GM23338 (cell line): ENCODE results near the gene RHEX. TPM values are rescaled to one million over a fixed set of nuclear protein-coding genes. Genes with fewer than 3 reads are reported as not detected.

Experiments
- ATAC-seq: fragments of 200-7000 bp; cut with Tn5 transposase; 3 replicates; pipeline ENCODE4 v1.9.1; 2020
- DNase-seq: peaks from one replicate; pipeline ENCODE4 v3.0.0-alpha.2; 2015; ENCODE audit warnings: low spot score
- H2AFZ ChIP-seq: fragments of 200-600 bp; sonication (generic); 2 replicates; pipeline ENCODE4 v1.8.0; 2016; ENCODE audit warnings: antibody characterized with exemption, mild to moderate bottlenecking, moderate library complexity
- H3F3A ChIP-seq: fragments of 200-600 bp; sonication (generic); replicated peaks from 2 replicates; pipeline ENCODE4 v1.8.0; 2017; ENCODE audit warnings: antibody characterized with exemption, mixed run types, low read depth
- H3K27ac ChIP-seq: fragments of 200-600 bp; sonication (generic); 2 replicates; pipeline ENCODE4 v1.6.1; 2016; ENCODE audit warnings: low read depth
- H3K27me3 ChIP-seq: fragments of 200-600 bp; sonication (generic); 2 replicates; pipeline ENCODE4 v1.8.0; 2016; ENCODE audit warnings: mild to moderate bottlenecking, mixed run types, moderate library complexity; ENCODE audit not compliant: insufficient read depth
- H3K36me3 ChIP-seq: fragments of 200-600 bp; sonication (generic); 2 replicates; pipeline ENCODE4 v1.8.0; 2016; ENCODE audit warnings: mild to moderate bottlenecking; ENCODE audit not compliant: insufficient read depth
- H3K4me1 ChIP-seq: fragments of 200-600 bp; sonication (generic); 2 replicates; pipeline ENCODE4 v1.8.0; 2016; ENCODE audit warnings: mild to moderate bottlenecking, moderate library complexity; ENCODE audit not compliant: insufficient read depth
- H3K4me2 ChIP-seq: fragments of 200-600 bp; sonication (generic); 2 replicates; pipeline ENCODE4 v1.7.1; 2017; ENCODE audit warnings: mixed run types
- H3K4me3 ChIP-seq: fragments of 200-600 bp; sonication (generic); 2 replicates; pipeline ENCODE4 v1.6.1; 2016; ENCODE audit warnings: mixed run types
- H3K79me2 ChIP-seq: fragments of 200-600 bp; sonication (generic); replicated peaks from 2 replicates; pipeline ENCODE4 v1.8.0; 2017; ENCODE audit warnings: mild to moderate bottlenecking; ENCODE audit not compliant: insufficient read depth
- H3K9me2 ChIP-seq: fragments of 200-600 bp; sonication (generic); 2 replicates; pipeline ENCODE4 v1.8.0; 2017; ENCODE audit not compliant: insufficient read depth
- H4K20me1 ChIP-seq: fragments of 200-600 bp; sonication (generic); replicated peaks from 2 replicates; pipeline ENCODE4 v1.8.0; 2017; ENCODE audit warnings: mild to moderate bottlenecking; ENCODE audit not compliant: insufficient read depth
- H3K27ac Mint-ChIP-seq: 2 replicates; pipeline ENCODE4 v1.8.0; 2020; ENCODE audit warnings: inconsistent platforms, mild to moderate bottlenecking, moderate library complexity, mixed read lengths
- H3K27me3 Mint-ChIP-seq: 3 replicates; pipeline ENCODE4 v1.8.0; 2022; ENCODE audit warnings: low read depth, mild to moderate bottlenecking, moderate library complexity, mixed read lengths, inconsistent platforms; ENCODE audit not compliant: insufficient read depth, poor library complexity
- H3K36me3 Mint-ChIP-seq: 3 replicates; pipeline ENCODE4 v1.8.0; 2021; ENCODE audit warnings: low read depth, mild to moderate bottlenecking, inconsistent platforms, moderate library complexity, mixed read lengths
- H3K4me1 Mint-ChIP-seq: 3 replicates; pipeline ENCODE4 v1.8.0; 2020; ENCODE audit warnings: mild to moderate bottlenecking, inconsistent platforms, mixed read lengths
- H3K4me3 Mint-ChIP-seq: 3 replicates; pipeline ENCODE4 v1.8.0; 2021; ENCODE audit warnings: moderate library complexity, mild to moderate bottlenecking, inconsistent platforms, mixed read lengths
- H3K9me3 Mint-ChIP-seq: 3 replicates; pipeline ENCODE4 v1.8.0; 2020; ENCODE audit warnings: moderate library complexity, mild to moderate bottlenecking, inconsistent platforms, mixed read lengths
- CREB1 ChIP-seq: fragments of 250-450 bp; sonication (Bioruptor Pico); IDR thresholded peaks from 2 replicates; pipeline ENCODE4 v1.5.0; 2020; ENCODE audit warnings: low read depth, mild to moderate bottlenecking, moderate library complexity
- EZH2 ChIP-seq: fragments of 200-600 bp; sonication (generic); IDR thresholded peaks from one replicate; pipeline ENCODE4 v1.8.0; 2017; ENCODE audit warnings: antibody characterized with exemption, mild to moderate bottlenecking, low read depth; ENCODE audit not compliant: unreplicated experiment
- EZH2phosphoT487 ChIP-seq: fragments of 200-600 bp; sonication (generic); IDR thresholded peaks from one replicate; pipeline ENCODE4 v1.8.1; 2018; ENCODE audit warnings: antibody characterized with exemption; ENCODE audit not compliant: unreplicated experiment
- JUNB ChIP-seq: IDR thresholded peaks from one replicate; pipeline ENCODE4 v1.6.1; 2016; ENCODE audit warnings: antibody characterized with exemption; ENCODE audit not compliant: unreplicated experiment
- NANOG ChIP-seq: IDR thresholded peaks from 2 replicates; pipeline ENCODE4 v1.6.1; 2016; ENCODE audit warnings: antibody characterized with exemption, borderline replicate concordance
- POLR2AphosphoS5 ChIP-seq: IDR thresholded peaks from 2 replicates; pipeline ENCODE4 v1.6.1; 2016; ENCODE audit warnings: antibody characterized with exemption, low read depth
- STAT1 ChIP-seq: IDR thresholded peaks from one replicate; pipeline ENCODE4 v1.6.1; 2016; ENCODE audit warnings: antibody characterized with exemption; ENCODE audit not compliant: unreplicated experiment
- ZNF114 ChIP-seq: fragments of 250-450 bp; sonication (Bioruptor Pico); IDR thresholded peaks from 2 replicates; pipeline ENCODE4 v1.5.0; 2020; ENCODE audit warnings: mild to moderate bottlenecking, moderate library complexity
- ZNF331 ChIP-seq: fragments of 250-450 bp; sonication (Bioruptor Pico); IDR thresholded peaks from 2 replicates; pipeline ENCODE4 v1.5.0; 2020; ENCODE audit warnings: low read depth, mild to moderate bottlenecking, moderate library complexity
- polyA plus RNA-seq: library from polyadenylated mRNA; unstranded; fragments of >200 nt; fragmentation: Nextera tagmentation; extraction: Ambion mirVana; gene quantifications from 2 replicates; pipeline ENCODE4 v1.2.1, GENCODE V29; 2016
- total RNA-seq: library from RNA; depleted of rRNA; stranded (reverse); fragments of >200 nt; shearing (Covaris generic); gene quantifications from 2 replicates; pipeline ENCODE4 v1.2.3, GENCODE V29; 2014
- TF ChIP-seq, protein P1 (sequence below): IDR thresholded peaks from one replicate; pipeline ENCODE4 v1.6.1; 2018; ENCODE audit warnings: antibody characterized with exemption; ENCODE audit not compliant: unreplicated experiment
- TF ChIP-seq, protein P2 (sequence below), 2 experiments: fragments of 200-600 bp in 1 of 2; sonication (generic) in 1 of 2; conservative IDR thresholded peaks; 2 replicates each; pipeline versions ENCODE4 v1.5.1 to v1.6.1; 2016 to 2017; ENCODE audit warnings: antibody characterized with exemption in 2 of 2, low read depth in 2 of 2, mild to moderate bottlenecking in 2 of 2, moderate library complexity in 1 of 2
- TF ChIP-seq, protein P3 (sequence below): IDR thresholded peaks from 2 replicates; pipeline ENCODE4 v1.6.1; 2016; ENCODE audit warnings: antibody characterized with exemption

The RHEX gene
- total and polyA plus RNA-seq, 2 experiments from 2014 or later: not detected

DNA sequence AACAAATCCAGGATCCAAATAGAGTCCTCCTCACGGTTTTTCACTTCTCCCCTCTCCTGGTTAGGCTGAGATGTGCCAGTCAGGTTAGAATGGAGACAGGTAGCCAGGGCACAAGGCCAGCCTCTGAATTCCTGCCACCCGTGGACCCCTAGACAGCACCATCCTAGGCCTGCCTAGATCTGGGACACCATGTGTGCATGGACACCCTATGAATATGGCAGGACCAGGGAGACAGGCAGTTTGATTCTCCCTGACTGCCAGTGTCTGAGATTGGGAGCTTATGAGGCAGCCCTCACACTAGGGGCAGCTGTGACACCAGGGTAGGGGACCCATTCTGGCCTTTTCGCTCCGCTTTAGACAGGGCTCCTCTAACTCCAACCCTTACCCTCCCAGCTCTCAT, 56.7 kb downstream of the RHEX start:
- Histone ChIP-seq H2AFZ (no peak overlapping the region), H3F3A (no peaks in the 10 kb centered on the region), H3K79me2 (no peaks in the 10 kb centered on the region), H3K36me3 (no peaks in the 10 kb centered on the region), H3K4me3 (no peak overlapping the region), H3K27me3 (no peaks in the 10 kb centered on the region), H3K27ac (no peak overlapping the region), H3K9me2 (no peaks in the 10 kb centered on the region), H4K20me1 (no peaks in the 10 kb centered on the region), H3K4me2 (no peak overlapping the region), H3K4me1 (no peaks in the 10 kb centered on the region)
- Mint-ChIP-seq H3K4me1 (no peaks in the 10 kb centered on the region), H3K27me3 (peaks cover 8% of the 10 kb centered on the region), H3K36me3 (no peaks in the 10 kb centered on the region), H3K4me3 (no peak overlapping the region), H3K27ac (no peak overlapping the region), H3K9me3 (no peaks in the 10 kb centered on the region)
- TF ChIP-seq, protein P1, sequence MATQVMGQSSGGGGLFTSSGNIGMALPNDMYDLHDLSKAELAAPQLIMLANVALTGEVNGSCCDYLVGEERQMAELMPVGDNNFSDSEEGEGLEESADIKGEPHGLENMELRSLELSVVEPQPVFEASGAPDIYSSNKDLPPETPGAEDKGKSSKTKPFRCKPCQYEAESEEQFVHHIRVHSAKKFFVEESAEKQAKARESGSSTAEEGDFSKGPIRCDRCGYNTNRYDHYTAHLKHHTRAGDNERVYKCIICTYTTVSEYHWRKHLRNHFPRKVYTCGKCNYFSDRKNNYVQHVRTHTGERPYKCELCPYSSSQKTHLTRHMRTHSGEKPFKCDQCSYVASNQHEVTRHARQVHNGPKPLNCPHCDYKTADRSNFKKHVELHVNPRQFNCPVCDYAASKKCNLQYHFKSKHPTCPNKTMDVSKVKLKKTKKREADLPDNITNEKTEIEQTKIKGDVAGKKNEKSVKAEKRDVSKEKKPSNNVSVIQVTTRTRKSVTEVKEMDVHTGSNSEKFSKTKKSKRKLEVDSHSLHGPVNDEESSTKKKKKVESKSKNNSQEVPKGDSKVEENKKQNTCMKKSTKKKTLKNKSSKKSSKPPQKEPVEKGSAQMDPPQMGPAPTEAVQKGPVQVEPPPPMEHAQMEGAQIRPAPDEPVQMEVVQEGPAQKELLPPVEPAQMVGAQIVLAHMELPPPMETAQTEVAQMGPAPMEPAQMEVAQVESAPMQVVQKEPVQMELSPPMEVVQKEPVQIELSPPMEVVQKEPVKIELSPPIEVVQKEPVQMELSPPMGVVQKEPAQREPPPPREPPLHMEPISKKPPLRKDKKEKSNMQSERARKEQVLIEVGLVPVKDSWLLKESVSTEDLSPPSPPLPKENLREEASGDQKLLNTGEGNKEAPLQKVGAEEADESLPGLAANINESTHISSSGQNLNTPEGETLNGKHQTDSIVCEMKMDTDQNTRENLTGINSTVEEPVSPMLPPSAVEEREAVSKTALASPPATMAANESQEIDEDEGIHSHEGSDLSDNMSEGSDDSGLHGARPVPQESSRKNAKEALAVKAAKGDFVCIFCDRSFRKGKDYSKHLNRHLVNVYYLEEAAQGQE: no peak
- TF ChIP-seq STAT1: no peak
- TF ChIP-seq POLR2AphosphoS5: no peak
- no peak for TF ChIP-seq EZH2
- no peak for TF ChIP-seq EZH2phosphoT487
- TF ChIP-seq, protein P2, sequence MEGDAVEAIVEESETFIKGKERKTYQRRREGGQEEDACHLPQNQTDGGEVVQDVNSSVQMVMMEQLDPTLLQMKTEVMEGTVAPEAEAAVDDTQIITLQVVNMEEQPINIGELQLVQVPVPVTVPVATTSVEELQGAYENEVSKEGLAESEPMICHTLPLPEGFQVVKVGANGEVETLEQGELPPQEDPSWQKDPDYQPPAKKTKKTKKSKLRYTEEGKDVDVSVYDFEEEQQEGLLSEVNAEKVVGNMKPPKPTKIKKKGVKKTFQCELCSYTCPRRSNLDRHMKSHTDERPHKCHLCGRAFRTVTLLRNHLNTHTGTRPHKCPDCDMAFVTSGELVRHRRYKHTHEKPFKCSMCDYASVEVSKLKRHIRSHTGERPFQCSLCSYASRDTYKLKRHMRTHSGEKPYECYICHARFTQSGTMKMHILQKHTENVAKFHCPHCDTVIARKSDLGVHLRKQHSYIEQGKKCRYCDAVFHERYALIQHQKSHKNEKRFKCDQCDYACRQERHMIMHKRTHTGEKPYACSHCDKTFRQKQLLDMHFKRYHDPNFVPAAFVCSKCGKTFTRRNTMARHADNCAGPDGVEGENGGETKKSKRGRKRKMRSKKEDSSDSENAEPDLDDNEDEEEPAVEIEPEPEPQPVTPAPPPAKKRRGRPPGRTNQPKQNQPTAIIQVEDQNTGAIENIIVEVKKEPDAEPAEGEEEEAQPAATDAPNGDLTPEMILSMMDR (conservative IDR thresholded peaks at IDR 0.05; ENCODE audit: low read depth in 2 of 2): no peak
- no peak for TF ChIP-seq ZNF114 (CRISPR knock-in tag)
- TF ChIP-seq ZNF331 (CRISPR knock-in tag): no peak
- no peak for TF ChIP-seq CREB1
- TF ChIP-seq JUNB: no peak
- no peak for TF ChIP-seq NANOG
- TF ChIP-seq, protein P3, sequence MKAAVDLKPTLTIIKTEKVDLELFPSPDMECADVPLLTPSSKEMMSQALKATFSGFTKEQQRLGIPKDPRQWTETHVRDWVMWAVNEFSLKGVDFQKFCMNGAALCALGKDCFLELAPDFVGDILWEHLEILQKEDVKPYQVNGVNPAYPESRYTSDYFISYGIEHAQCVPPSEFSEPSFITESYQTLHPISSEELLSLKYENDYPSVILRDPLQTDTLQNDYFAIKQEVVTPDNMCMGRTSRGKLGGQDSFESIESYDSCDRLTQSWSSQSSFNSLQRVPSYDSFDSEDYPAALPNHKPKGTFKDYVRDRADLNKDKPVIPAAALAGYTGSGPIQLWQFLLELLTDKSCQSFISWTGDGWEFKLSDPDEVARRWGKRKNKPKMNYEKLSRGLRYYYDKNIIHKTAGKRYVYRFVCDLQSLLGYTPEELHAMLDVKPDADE: no peak
- DNase-seq: no peak
- ATAC-seq: no peak
